Measurements from ENCODE around the gene CALR. TPM values are rescaled to one million over a fixed set of nuclear protein-coding genes. Genes with fewer than 3 reads are reported as not detected.

Gene CALR
- total and polyA plus RNA-seq, 9 of the 15 experiments (the other 6 are each of a cell fraction or from before 2014, with no cell fraction given) = 126 to 811 (median 642) TPM

- TF ChIP-seq, protein P1, sequence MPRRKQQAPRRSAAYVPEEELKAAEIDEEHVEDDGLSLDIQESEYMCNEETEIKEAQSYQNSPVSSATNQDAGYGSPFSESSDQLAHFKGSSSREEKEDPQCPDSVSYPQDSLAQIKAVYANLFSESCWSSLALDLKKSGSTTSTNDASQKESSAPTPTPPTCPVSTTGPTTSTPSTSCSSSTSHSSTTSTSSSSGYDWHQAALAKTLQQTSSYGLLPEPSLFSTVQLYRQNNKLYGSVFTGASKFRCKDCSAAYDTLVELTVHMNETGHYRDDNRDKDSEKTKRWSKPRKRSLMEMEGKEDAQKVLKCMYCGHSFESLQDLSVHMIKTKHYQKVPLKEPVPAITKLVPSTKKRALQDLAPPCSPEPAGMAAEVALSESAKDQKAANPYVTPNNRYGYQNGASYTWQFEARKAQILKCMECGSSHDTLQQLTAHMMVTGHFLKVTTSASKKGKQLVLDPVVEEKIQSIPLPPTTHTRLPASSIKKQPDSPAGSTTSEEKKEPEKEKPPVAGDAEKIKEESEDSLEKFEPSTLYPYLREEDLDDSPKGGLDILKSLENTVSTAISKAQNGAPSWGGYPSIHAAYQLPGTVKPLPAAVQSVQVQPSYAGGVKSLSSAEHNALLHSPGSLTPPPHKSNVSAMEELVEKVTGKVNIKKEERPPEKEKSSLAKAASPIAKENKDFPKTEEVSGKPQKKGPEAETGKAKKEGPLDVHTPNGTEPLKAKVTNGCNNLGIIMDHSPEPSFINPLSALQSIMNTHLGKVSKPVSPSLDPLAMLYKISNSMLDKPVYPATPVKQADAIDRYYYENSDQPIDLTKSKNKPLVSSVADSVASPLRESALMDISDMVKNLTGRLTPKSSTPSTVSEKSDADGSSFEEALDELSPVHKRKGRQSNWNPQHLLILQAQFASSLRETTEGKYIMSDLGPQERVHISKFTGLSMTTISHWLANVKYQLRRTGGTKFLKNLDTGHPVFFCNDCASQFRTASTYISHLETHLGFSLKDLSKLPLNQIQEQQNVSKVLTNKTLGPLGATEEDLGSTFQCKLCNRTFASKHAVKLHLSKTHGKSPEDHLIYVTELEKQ (CRISPR knock-in tag; IDR thresholded peaks at IDR 0.05) = no peak
- TF ChIP-seq L3MBTL2 (IDR thresholded peaks at IDR 0.05) (peak; percentile 91), CHD2 (IDR thresholded peaks at IDR 0.05; ENCODE audit: low read depth, low read length) (peak; percentile 79), SIN3A (IDR thresholded peaks at IDR 0.05; ENCODE audit: borderline replicate concordance in 2 of 2, control insufficient read depth in 1 of 2, low read depth in 2 of 2, low read length in 2 of 2) (peak; percentile 94 to 96), ZMIZ1 (IDR thresholded peaks at IDR 0.05; ENCODE audit: low read depth in 2 of 2, low read length in 2 of 2) (peak in 1 of 2 experiments; percentile 67; a peak in 1 of 4 replicates), FOXO4 (CRISPR knock-in tag; IDR thresholded peaks at IDR 0.05) (no peak), POLR2AphosphoS5 (IDR thresholded peaks at IDR 0.05; ENCODE audit: control insufficient read depth, insufficient read depth, low read depth, low read length) (peak; percentile 94), NCOA1 (IDR thresholded peaks at IDR 0.05; ENCODE audit: low read depth) (no peak), ARID1B (IDR thresholded peaks at IDR 0.05) (peak; percentile 30), HEY1 (CRISPR knock-in tag; IDR thresholded peaks at IDR 0.05; ENCODE audit: borderline replicate concordance) (no peak), RFX1 (IDR thresholded peaks at IDR 0.05) (no peak), ESRRB (CRISPR knock-in tag; IDR thresholded peaks at IDR 0.05; ENCODE audit: borderline replicate concordance) (no peak), ZBTB17 (CRISPR knock-in tag; IDR thresholded peaks at IDR 0.05) (peak; percentile 44)
- TF ChIP-seq, protein P2, sequence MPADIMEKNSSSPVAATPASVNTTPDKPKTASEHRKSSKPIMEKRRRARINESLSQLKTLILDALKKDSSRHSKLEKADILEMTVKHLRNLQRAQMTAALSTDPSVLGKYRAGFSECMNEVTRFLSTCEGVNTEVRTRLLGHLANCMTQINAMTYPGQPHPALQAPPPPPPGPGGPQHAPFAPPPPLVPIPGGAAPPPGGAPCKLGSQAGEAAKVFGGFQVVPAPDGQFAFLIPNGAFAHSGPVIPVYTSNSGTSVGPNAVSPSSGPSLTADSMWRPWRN (IDR thresholded peaks at IDR 0.05; ENCODE audit: low read depth) = no peak
- TF ChIP-seq, protein P3, sequence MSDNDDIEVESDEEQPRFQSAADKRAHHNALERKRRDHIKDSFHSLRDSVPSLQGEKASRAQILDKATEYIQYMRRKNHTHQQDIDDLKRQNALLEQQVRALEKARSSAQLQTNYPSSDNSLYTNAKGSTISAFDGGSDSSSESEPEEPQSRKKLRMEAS (CRISPR knock-in tag; IDR thresholded peaks at IDR 0.05) = peak; percentile 85
- TF ChIP-seq, protein P4, sequence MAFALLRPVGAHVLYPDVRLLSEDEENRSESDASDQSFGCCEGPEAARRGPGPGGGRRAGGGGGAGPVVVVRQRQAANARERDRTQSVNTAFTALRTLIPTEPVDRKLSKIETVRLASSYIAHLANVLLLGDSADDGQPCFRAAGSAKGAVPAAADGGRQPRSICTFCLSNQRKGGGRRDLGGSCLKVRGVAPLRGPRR (CRISPR knock-in tag; IDR thresholded peaks at IDR 0.05) = no peak
These were observed at the start of gene CALR (continued) for GRCh38 chr19:12937927-12938778.
